Measurements from ENCODE around the gene CXCL14.

The CXCL14 gene

DNA sequence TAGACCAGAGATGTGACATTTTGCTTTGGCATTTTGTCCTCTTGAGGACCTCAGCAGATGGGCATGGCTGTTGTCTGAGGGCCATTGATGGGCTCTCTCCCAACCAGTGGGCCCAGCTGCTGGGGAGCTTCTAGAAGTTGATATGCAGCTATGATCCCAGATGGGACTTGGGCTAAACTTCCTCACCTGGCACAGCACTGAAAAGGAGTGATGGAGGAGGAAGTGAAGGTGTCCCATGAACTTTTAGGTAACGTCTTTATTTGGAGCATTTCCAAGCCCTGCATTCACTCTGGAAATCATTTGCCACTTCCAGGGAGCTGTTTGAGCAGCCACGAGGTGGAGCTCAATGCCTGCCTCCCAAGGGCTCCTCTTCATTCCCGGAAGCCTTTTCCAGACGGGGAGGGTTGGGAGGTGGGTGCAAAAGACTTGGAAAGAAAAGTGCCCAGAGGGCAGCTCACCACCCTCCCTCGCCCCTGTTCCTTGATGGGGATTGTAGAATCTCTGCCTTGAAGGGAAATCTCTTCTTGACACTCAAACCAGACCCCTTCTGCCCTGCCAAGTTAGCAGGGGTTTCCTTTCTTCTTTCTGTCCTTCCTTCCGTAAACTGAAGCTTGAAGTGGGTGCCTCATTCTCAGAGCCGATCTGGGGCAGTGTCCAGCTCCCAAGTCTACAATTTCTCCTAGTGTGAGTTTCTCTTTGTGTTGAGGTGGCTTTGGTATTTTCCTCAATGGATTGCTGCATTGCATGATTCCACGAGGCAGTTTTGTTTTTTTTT lies 24.9 kb downstream of the CXCL14 start:
- no peaks in the 10 kb centered on the region for H3K36me3 Mint-ChIP-seq
- no peak overlapping the region for H3K27ac Mint-ChIP-seq
- no peaks in the 10 kb centered on the region for H3K4me1 Mint-ChIP-seq
- DNase-seq: no peak
- peaks cover 68% of the 10 kb centered on the region for H3K27me3 Mint-ChIP-seq
- CTCF ChIA-PET: interaction anchor here (0.7 to 11.2 kb wide), 6 partner anchors 11 to 285 kb away, joined by 3 to 415 read pairs (median 14); no protein-coding TSS in a partner anchor
- H3K9me3 Mint-ChIP-seq: no peaks in the 10 kb centered on the region
- H3K4me3 Mint-ChIP-seq: no peak overlapping the region

DNA sequence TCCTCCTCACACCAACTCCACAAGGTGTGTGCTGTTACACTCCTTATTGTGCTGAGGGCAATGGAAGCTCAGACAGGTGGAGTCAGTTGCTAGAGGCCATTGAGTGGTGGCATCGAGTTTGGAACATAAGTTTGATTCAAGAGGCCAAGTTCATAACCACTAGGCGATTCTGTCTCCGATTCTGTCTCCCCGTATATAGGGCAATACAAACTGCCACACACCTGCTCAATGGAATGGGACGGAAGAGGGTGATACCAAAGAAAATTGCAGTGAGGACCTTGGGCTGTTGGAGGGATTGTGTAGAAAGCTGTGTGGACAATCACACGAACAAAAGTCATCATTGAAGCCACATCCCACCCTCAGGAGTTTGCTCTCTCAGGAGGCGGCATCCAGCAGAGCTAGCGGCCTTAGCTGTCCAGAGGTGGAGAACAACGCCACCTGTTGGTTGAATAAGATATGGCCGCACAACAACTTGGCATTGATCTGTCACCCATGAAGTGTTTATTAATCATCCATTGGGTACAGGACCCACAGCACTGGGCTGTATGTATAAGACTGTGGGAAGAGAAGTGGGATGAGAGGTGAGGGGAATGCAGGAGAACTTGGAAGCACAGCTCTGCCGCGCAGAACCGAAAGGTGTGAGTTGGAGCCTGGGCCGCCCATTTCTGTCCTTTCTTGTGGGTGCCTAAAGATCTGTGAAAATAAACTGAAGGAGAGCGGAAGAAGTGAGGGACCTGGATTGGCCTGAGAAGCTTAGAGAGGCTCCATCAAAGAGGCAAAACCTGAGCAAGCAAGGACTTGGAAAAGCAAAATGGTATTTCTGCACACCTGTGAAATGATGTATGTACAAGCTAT lies 27.0 kb downstream of the CXCL14 start:
- Mint-ChIP-seq H3K36me3 (no peaks in the 10 kb centered on the region), H3K9me3 (no peaks in the 10 kb centered on the region), H3K27me3 (peaks cover 80% of the 10 kb centered on the region), H3K4me3 (no peak overlapping the region), H3K4me1 (no peaks in the 10 kb centered on the region), H3K27ac (no peak overlapping the region)
- DNase-seq: peak; percentile 78
- CTCF ChIA-PET: interaction anchor here (0.7 to 11.2 kb wide), 20 partner anchors 11 to 279 kb away, joined by 3 to 415 read pairs (median 4); partner anchors contain the start of gene NEUROG1

DNA sequence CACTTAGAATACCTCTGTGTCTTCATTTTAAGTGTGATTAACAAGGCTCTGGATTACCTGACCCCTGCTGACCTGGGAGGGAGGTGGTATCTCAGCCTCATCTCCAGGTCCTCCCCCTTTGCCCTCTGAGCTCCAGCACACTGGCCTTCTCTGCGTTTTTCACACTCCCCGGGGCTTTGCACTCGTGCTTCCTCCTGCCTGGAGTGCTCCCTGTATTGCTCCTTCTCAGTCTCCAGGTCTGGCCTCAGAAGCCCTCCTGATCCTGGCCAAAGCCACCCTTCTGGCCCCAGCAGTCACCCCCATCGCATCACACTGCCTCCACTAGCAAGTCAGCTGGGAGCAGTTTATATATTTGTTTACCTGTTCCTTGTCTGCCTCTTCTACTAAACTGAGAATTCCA lies 29.4 kb downstream of the CXCL14 start:
- CTCF ChIA-PET: interaction anchor here (1.2 to 11.2 kb wide), 7 partner anchors 16 to 281 kb away, joined by 3 to 415 read pairs (median 4); no protein-coding TSS in a partner anchor
- Mint-ChIP-seq H3K27ac (peak overlapping the region; percentile 39), H3K36me3 (no peaks in the 10 kb centered on the region), H3K4me3 (no peak overlapping the region), H3K27me3 (peaks cover 91% of the 10 kb centered on the region), H3K9me3 (no peaks in the 10 kb centered on the region), H3K4me1 (peaks cover 2% of the 10 kb centered on the region)
- DNase-seq: no peak

DNA sequence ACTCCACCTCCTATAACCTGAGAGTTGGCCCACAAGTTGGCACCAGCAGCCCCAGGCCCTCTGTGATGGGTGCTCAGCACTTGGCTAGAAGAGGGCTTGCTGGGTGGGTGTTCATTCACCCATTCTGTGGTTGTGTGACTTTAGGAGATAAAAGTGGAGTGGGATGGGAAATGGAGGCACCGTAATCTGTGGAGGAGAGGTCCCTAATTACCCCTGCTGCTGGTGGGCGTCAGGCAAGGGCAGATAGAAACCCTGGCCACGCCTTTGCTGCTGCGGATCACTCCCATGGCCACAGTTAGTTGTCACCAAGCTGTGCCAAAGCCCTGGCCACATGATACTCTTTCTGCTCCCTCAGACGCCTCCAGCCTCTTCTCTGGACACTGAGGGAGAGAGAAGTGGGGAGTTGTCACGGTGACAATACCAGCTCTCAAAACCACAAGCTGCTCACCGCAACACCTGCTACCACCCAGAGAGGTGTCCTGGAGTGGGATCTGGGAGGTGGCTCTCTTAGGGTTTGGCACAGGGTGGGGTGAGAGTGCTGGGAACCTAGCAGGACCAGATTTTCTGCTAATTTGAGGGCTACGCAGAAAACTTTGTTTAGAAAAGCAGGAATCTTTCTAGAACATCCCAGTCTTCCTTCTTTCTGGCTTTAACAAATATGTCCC lies 31.1 kb downstream of the CXCL14 start:
- Mint-ChIP-seq H3K36me3 (peaks cover 3% of the 10 kb centered on the region), H3K9me3 (no peaks in the 10 kb centered on the region), H3K27ac (no peak overlapping the region), H3K4me1 (peaks cover 13% of the 10 kb centered on the region), H3K4me3 (no peak overlapping the region), H3K27me3 (peaks cover 92% of the 10 kb centered on the region)
- no peak for DNase-seq
- CTCF ChIA-PET: interaction anchor here (0.6 to 11.2 kb wide), 3 partner anchors 17 to 86 kb away, joined by 4 to 415 read pairs (median 173); no protein-coding TSS in a partner anchor

DNA sequence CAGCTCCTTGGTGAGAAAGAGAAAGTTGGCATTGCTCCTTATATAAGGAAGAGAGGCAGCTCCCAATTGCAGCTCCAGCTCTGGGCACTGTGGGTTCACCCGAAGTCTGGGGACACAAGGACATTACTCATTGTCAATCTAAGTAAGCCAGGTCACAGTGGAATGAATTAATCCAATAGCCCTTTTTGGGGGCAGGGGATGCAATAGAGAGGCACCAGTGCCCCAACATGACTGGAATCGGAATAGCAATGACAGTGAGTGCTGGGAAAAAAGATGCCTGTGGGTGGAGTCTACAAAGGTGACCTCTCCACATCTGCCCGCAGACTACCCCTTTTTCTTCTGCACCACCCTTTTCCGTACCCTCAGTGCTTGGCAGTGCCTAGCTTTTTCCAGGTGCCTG lies 31.9 kb downstream of the CXCL14 start:
- Mint-ChIP-seq H3K9me3 (no peaks in the 10 kb centered on the region), H3K4me3 (no peak overlapping the region), H3K27me3 (peaks cover 95% of the 10 kb centered on the region), H3K27ac (no peak overlapping the region), H3K36me3 (peaks cover 3% of the 10 kb centered on the region), H3K4me1 (peaks cover 13% of the 10 kb centered on the region)
- DNase-seq: no peak
- CTCF ChIA-PET: interaction anchor here (0.9 to 11.2 kb wide), 2 partner anchors 14 to 86 kb away, joined by 3 to 415 read pairs; no protein-coding TSS in a partner anchor

DNA sequence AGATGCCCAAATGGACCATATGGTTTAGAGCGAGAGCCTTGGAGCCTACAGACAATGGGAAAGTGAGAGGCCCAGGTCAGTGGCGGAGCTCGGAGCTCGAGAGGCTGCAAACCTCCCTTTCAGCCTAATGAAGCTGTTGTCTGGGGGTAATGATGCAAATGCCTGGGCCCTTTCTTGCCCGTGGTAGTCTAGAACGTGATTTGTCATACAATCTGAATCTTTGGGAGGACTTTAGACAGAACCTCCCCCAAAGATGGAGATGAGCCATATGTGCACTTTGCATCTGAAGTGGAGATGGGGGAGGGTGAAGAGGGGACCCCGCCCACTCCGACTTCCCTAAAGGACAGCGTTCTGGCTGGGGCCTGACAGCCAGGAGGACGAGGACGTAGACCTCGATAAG lies 32.7 kb downstream of the CXCL14 start:
- Mint-ChIP-seq H3K9me3 (no peaks in the 10 kb centered on the region), H3K4me1 (peaks cover 13% of the 10 kb centered on the region), H3K27ac (no peak overlapping the region), H3K36me3 (peaks cover 3% of the 10 kb centered on the region), H3K4me3 (no peak overlapping the region), H3K27me3 (peaks cover 100% of the 10 kb centered on the region)
- CTCF ChIA-PET: interaction anchor here (0.9 to 11.2 kb wide), 2 partner anchors 15 to 85 kb away, joined by 3 to 415 read pairs; no protein-coding TSS in a partner anchor
- DNase-seq: no peak

DNA sequence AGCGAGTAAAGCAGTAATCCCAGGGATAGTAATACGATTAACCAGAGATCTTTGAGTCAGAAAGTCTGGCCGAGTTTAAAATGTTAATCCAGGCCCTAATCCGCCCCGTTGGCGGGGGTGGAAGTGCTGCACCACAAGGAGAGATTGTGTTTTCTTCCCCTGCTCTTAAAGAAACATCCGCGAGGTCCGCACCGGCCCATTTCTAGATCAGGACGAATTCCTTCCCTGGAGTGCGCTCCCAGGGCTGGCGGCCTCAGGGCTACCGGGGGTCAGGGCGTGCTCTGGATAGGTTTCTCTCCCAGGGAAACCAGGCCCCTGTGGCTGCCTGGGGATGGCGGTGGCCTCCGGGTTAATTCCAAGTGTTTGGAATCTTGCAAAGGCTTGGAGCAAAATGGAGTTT lies 33.7 kb downstream of the CXCL14 start:
- Mint-ChIP-seq H3K9me3 (no peaks in the 10 kb centered on the region), H3K27me3 (peaks cover 100% of the 10 kb centered on the region), H3K4me1 (peaks cover 13% of the 10 kb centered on the region), H3K36me3 (peaks cover 3% of the 10 kb centered on the region), H3K27ac (no peak overlapping the region), H3K4me3 (no peak overlapping the region)
- CTCF ChIA-PET: no interaction called here
- no peak for DNase-seq

DNA sequence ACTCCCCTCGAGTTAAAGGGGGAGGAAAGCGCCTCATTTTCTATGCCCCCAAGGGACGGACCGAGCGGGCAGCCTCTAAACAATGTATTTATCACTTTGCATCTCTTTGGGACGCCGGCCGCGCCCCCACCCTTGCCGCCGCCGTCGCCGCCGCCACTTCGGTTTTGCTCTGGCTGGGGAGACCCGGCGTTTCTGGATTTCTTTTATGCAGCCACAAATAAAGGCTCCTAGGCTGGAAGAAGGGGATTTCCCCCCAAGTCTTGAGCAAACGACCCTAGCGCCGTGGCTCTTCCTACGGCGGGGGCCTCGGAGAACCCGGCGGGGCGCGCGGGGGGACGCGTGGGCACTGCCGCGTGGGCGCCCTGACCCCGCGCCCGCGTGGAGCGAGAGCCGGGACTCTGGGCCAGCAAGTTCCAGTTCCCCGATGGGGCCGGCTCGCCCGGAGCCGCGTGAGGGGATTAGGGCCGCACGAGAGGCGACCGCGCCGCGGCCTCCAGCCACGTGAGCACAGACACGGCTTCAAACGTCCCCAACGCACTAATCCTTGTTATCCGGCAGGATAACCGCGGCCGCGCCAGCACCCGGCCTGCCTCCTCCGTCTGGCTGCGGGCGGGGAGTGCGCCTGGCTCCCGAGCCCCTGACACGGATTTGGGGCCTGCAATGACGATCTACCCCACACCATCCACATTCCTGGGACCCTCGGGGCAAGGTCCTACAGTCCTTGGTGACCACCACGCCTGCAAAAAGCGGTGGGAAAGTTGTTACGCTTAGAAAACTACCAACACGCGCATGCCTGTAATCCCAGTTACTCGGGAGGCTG lies 35.1 kb downstream of the CXCL14 start:
- Mint-ChIP-seq H3K36me3 (peaks cover 3% of the 10 kb centered on the region), H3K4me1 (peaks cover 13% of the 10 kb centered on the region), H3K9me3 (no peaks in the 10 kb centered on the region), H3K27ac (no peak overlapping the region), H3K4me3 (peak overlapping the region; percentile 79), H3K27me3 (peaks cover 100% of the 10 kb centered on the region)
- DNase-seq: peak; percentile 31
- CTCF ChIA-PET: interaction anchor here (2.0 to 2.6 kb wide), 2 partner anchors 22 to 81 kb away, joined by 10 to 16 read pairs; no protein-coding TSS in a partner anchor

DNA sequence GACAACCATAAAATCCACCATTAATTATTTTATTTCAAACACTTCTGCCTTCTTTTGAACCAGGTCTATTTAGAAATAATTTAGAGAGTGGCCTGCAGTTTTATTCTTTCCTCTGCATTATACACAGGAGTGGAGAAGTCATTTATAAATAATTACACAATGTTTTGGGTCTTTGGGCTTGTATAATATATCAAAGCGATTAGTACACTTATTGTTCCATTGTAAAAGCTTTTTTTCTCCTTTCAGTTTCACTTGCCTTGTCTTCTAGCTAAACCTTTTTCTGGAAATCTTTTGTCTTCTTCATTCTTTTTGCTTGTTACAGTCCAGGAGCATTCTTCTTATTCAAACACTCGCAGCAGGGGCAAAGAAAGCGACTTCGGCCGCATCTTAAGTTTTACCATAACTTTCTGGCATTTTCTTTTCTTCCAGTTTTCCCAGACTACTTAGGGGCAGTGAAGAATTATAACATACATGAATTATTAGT lies 35.7 kb downstream of the CXCL14 start:
- Mint-ChIP-seq H3K4me3 (peak overlapping the region; percentile 66), H3K36me3 (peaks cover 3% of the 10 kb centered on the region), H3K27me3 (peaks cover 100% of the 10 kb centered on the region), H3K27ac (no peak overlapping the region), H3K4me1 (peaks cover 13% of the 10 kb centered on the region), H3K9me3 (no peaks in the 10 kb centered on the region)
- CTCF ChIA-PET: interaction anchor here (2.0 to 3.7 kb wide), 3 partner anchors 9 to 81 kb away, joined by 10 to 25 read pairs (median 16); no protein-coding TSS in a partner anchor
- no peak for DNase-seq

DNA sequence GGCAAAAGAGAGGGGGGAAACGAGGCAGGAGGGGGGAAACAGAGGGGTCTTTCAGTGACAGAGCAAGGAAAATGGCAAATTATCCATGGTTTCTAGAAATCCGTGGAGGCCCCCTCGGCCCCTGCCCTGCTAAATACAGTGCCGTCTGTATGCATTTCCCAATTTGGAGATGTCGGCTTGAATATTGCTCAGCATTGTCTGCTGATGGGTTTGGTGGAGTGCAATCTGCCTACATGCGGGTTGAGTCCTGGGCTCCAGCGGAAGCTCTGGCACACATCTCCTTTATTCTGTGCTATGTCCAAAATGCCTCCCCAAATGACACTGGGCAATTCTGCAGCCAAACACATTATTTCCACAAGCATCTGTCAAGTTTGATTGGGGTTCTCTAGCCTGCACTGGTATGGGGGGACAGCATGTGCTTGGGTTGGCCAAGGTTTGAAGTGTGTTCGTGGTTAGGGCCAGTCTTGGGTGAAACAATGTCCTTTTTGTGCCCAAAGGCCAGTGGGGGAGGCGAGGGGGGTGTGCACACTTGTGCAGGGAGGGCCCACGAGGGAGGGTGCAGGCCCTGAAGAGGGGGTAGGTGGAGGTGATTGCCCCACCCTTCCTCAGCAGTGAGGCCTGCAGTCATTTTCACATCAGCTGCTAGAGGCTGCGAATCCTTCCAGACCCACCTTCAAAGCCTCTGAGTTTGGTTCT lies 36.8 kb downstream of the CXCL14 start:
- no peaks in the 10 kb centered on the region for H3K9me3 Mint-ChIP-seq
- peaks cover 100% of the 10 kb centered on the region for H3K27me3 Mint-ChIP-seq
- CTCF ChIA-PET: interaction anchor here (2.0 to 3.7 kb wide), 3 partner anchors 10 to 80 kb away, joined by 10 to 25 read pairs (median 16); no protein-coding TSS in a partner anchor
- H3K4me3 Mint-ChIP-seq: no peak overlapping the region
- DNase-seq: no peak
- H3K36me3 Mint-ChIP-seq: peaks cover 3% of the 10 kb centered on the region
- peaks cover 13% of the 10 kb centered on the region for H3K4me1 Mint-ChIP-seq
- no peak overlapping the region for H3K27ac Mint-ChIP-seq

DNA sequence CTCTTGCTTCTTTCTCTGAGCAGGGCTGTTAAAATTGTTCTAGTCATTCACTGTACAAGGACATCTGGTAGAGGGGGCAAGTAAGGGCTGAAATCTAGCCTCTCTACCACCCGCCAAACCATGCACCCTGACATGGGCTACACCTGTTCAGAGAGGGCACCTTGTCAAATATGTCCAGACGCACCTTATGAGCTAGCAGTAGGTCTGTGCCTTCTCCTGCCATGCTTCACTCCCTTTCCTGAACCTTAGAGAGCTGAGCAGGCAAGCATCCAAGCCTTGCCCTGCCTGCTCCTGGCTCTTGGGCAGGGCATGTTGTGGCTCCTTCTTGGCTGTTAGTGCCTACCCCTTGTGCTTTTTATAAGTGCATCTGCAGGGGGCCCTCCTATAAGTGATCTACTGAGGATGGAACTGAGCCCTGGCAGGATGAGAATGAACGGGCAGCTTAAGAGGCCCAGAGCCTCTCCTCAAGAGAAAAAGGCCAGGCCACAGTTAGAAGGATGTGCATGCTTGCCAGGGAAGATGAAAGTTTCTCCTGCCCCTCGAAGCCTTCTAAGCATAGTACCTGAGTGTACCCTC lies 39.3 kb downstream of the CXCL14 start:
- H3K36me3 Mint-ChIP-seq: peaks cover 3% of the 10 kb centered on the region
- peaks cover 100% of the 10 kb centered on the region for H3K27me3 Mint-ChIP-seq
- H3K9me3 Mint-ChIP-seq: no peaks in the 10 kb centered on the region
- CTCF ChIA-PET: interaction anchor here (1.4 to 3.7 kb wide), 3 partner anchors 13 to 74 kb away, joined by 4 to 25 read pairs (median 4); no protein-coding TSS in a partner anchor
- peaks cover 15% of the 10 kb centered on the region for H3K4me1 Mint-ChIP-seq
- H3K27ac Mint-ChIP-seq: no peak overlapping the region
- H3K4me3 Mint-ChIP-seq: no peak overlapping the region
- DNase-seq: no peak

DNA sequence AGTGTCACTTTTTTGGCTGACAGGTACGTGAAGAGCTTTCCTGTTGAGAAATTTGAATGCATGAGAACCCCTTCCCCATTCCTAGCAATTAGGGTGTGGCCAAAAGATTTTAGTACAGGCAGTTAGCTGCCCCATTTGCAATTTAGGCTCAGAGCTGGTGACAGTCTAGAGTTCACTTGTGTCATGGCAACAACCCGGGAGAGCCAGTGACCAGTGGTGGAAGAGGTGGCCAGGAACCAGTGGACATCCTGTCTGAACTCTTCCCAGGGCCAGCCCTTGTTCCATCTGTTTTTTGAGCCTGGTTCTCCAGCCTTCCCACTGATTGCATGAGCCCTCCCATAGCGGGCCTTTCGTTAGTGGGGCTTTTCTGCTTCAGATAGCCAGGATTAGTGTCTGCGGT lies 40.5 kb downstream of the CXCL14 start:
- no peak overlapping the region for H3K4me3 Mint-ChIP-seq
- DNase-seq: no peak
- H3K36me3 Mint-ChIP-seq: peaks cover 3% of the 10 kb centered on the region
- no peaks in the 10 kb centered on the region for H3K9me3 Mint-ChIP-seq
- H3K27ac Mint-ChIP-seq: no peak overlapping the region
- peaks cover 12% of the 10 kb centered on the region for H3K4me1 Mint-ChIP-seq
- CTCF ChIA-PET: interaction anchor here (0.9 kb wide), 1 partner anchor 14 kb away, joined by 3 read pairs; no protein-coding TSS in a partner anchor
- H3K27me3 Mint-ChIP-seq: peaks cover 100% of the 10 kb centered on the region
